Measurements from ENCODE around the gene AHRR.
"Not testable (repeated sequence)": the region's sequence is repeated elsewhere in the genome, so short reads cannot be mapped to it uniquely, and the experiment has no call there.

Gene AHRR

DNA sequence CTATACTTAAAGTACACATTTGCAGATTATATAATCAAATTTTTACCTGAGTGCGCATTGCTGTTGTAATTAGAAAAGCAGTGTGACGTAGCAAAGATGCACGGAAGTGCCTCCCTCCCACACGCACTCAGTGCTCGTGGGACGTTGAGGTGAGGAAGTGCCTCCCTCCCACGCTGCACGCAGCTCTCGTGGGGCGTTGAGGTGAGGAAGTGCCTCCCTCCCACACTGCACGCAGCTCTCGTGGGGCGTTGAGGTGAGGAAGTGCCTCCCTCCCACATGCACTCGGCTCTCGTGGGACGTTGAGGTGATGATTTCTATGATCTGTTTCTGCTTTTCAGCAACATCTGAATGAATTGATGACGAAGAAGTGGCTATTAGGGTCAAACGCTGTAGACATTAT is 142.4 kb downstream of the AHRR start:
- peak overlapping the region; percentile 91 for H3K27ac Mint-ChIP-seq
- ATAC-seq = peak; percentile 79
- no peaks in the 10 kb centered on the region for H3K9me3 Mint-ChIP-seq
- H3K4me1 Mint-ChIP-seq = peaks cover 43% of the 10 kb centered on the region
- peak overlapping the region; percentile 23 for H3K4me3 Mint-ChIP-seq
- peaks cover 59% of the 10 kb centered on the region for H3K36me3 Mint-ChIP-seq
- no peak for DNase-seq (ENCODE audit: low spot score in 2 of 2)

DNA sequence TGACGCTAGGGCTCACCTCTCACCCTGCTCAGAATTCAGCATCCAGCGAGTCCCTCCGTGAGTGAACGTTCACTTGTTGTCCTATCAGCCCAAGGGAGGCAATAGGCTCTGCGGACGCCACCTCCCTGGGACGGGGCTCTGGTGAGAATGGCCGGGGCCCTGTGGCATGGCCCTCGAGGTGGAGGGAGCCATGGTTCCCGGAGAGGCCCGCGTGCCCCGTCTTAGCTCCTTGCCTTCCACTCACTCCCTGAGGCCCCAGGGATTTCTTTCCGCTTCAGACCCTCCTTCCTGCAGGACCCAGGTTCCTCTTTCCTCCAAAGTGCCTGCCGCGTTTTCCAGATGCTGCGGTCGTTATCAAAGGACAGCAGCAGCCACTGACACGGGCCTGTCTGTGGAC is 142.9 kb downstream of the AHRR start:
- ATAC-seq = peak; percentile 4
- DNase-seq (ENCODE audit: low spot score in 2 of 2) = no peak
- Mint-ChIP-seq H3K9me3 (no peaks in the 10 kb centered on the region), H3K27ac (peak overlapping the region; percentile 91), H3K36me3 (peaks cover 59% of the 10 kb centered on the region), H3K4me3 (peak overlapping the region; percentile 23), H3K4me1 (peaks cover 41% of the 10 kb centered on the region)

DNA sequence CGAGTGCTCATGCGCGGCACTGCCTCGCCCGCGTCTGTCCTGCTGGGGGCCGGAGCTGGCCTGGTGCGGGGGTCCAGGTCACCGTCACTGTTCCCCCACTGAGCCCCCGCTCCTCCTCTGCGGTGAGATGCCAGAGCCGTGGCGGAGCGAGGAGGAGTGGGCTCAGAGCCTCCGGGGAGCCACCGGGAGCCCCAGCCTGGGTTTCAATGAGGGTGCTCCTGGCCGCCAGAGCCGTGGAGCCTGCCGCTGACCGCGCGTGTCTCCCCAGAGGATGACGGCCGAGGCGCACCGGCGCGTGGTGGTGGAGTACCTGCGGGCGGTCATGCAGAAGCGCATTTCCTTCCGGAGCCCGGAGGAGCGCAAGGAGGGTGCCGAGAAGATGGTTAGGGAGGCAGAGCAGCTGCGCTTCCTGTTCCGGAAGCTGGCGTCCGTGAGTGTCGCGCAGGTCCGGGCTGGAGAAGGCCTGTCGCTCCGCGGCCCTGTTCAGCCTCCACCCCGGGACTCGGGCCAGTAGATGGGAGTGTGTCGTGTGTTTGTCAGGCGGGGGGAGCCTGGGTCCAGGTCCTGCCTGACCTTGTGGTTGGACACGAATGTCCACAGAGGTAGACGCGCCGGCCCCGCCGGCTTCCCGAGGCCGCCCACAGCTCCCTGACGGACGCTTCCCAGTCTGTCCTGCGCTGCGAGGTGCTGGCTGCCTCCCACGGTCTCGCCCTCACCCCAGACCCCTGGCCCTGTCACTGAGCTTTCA is 143.5 kb downstream of the AHRR start:
- Mint-ChIP-seq H3K9me3 (no peaks in the 10 kb centered on the region), H3K4me3 (no peak overlapping the region), H3K36me3 (peaks cover 59% of the 10 kb centered on the region), H3K27ac (peak overlapping the region; percentile 70), H3K4me1 (peaks cover 36% of the 10 kb centered on the region)
- ATAC-seq (no peak), DNase-seq (ENCODE audit: low spot score in 2 of 2) (no peak)

DNA sequence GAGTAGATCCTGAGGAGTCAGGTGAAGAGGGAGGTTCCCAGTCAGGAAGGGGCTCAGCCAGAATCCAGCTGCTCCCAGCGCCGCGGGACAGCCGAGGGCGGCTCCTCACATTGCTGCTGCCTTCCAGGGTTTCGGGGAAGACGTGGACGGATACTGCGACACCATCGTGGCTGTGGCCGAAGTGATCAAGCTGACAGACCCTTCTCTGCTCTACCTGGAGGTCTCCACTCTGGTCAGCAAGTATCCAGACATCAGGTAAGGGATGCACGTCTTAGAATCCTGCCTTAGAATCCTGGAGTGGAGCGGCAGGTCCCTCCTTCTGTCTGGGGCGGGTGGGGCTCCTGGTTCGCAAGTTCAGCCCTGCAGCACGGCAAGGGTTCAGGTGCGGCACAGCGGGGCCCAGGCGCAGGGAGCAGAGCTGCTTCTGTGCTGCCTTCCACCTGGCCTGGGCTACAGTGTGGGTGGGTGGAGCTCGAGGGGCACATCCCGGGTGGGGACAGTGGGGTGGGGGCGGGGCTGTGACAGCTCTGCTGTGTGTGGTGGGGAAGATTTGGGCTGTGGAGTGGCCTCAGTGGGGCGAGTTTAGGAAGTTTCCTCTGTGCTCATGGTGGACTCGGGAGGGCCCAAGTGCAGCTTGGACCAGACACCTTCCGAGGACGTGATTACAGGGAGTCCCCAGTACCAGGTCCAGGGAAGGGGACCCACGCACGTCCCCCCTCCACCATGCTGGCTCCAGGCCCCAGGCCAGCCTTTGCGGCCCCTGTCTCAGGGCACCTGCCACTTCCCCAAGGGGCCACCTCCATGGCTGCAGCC is 144.3 kb downstream of the AHRR start:
- Mint-ChIP-seq H3K36me3 (peaks cover 59% of the 10 kb centered on the region), H3K4me1 (peaks cover 29% of the 10 kb centered on the region), H3K4me3 (no peak overlapping the region), H3K27ac (peak overlapping the region; percentile 70), H3K9me3 (no peaks in the 10 kb centered on the region)
- ATAC-seq (no peak), DNase-seq (ENCODE audit: low spot score in 2 of 2) (no peak)

DNA sequence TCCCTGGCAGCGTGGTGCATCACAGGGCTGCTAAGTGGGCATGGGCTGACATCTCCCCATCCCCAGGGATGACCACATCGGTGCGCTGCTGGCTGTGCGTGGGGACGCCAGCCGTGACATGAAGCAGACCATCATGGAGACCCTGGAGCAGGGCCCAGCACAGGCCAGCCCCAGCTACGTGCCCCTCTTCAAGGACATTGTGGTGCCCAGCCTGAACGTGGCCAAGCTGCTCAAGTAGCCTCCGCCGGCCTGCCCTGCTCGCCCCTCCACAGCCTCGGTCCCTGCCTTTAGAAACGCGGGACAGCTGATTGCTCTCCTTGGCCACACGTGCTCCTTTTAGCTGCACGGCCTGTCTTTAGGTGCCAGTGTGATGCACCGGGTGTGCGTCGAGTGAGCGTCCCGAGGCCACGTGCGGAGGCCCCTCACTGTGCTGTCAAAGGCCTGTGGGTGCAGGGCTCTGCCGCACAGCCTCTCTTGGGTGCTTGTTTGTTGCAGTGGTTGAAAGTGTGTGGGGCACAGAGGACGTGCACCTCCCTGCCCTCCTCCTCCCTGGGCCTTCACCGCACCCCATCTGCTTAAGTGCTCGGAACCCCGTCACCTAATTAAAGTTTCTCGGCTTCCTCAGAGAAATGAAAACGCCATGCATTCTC is 145.3 kb downstream of the AHRR start:
- peaks cover 38% of the 10 kb centered on the region for H3K4me1 Mint-ChIP-seq
- ATAC-seq (no peak), DNase-seq (ENCODE audit: low spot score in 2 of 2) (no peak)
- H3K9me3 Mint-ChIP-seq = no peaks in the 10 kb centered on the region
- H3K27ac Mint-ChIP-seq = peak overlapping the region; percentile 45
- peaks cover 59% of the 10 kb centered on the region for H3K36me3 Mint-ChIP-seq
- H3K4me3 Mint-ChIP-seq = no peak overlapping the region

DNA sequence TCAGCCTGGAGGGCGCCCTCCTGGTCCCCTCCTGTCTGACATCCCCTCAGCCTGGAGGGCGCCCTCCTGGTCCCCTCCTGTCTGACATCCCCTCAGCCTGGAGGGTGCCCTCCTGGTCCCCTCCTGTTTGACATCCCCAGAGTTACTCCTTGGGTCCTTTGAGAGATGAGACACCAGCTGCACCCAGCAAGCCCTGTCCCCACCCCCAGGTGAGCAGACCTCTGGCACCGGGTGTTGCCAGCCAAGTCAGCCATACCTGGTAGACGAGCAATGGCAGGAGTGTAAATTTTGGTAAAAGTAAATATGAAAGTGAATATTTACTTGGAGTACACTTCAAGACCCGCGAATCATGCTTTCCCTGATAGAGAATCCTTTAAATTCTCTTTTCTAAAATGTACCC is 146.9 kb downstream of the AHRR start:
- Mint-ChIP-seq H3K4me1 (peaks cover 29% of the 10 kb centered on the region), H3K4me3 (no peak overlapping the region), H3K9me3 (no peaks in the 10 kb centered on the region), H3K27ac (no peak overlapping the region), H3K36me3 (peaks cover 46% of the 10 kb centered on the region)
- DNase-seq (ENCODE audit: low spot score in 2 of 2) (no peak), ATAC-seq (no peak)

DNA sequence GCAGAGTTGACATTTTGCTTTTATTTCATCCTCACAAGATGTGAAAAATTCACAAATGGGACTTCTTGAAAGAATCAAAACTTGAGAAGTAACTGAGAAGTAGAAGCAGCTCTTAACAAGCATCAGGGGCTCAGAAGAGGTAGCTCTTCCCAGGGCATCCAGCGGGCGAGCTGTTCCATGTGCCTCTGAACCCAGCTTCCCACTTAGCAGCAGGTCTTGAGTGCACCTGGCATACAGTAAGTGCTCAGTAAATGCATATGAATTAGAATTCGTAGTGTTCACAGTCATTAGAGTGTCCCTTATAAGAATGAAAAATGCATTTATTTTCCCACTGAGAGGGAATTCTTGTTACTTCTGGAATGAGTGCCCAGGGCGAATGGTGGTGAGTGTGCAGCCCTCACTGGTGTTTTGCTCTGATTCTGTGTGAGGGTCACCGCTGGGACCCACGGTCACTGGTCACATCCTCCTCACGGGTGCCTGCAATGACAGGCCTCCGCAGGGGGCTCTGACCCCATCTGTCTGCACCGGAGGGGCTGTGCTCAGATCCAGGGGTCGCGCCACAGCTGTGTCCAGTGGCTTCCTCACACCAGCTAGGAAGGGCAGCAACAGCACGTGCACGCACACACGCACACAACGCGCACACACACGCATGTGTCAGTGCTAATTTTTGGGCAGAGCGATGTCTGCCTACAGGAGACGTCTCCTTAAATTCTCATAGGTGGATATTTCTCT is 148.4 kb downstream of the AHRR start:
- no peak overlapping the region for H3K27ac Mint-ChIP-seq
- H3K4me3 Mint-ChIP-seq = no peak overlapping the region
- peaks cover 41% of the 10 kb centered on the region for H3K36me3 Mint-ChIP-seq
- ATAC-seq = no peak
- peaks cover 24% of the 10 kb centered on the region for H3K4me1 Mint-ChIP-seq
- H3K9me3 Mint-ChIP-seq = no peaks in the 10 kb centered on the region
- DNase-seq (ENCODE audit: low spot score in 2 of 2) = no peak

DNA sequence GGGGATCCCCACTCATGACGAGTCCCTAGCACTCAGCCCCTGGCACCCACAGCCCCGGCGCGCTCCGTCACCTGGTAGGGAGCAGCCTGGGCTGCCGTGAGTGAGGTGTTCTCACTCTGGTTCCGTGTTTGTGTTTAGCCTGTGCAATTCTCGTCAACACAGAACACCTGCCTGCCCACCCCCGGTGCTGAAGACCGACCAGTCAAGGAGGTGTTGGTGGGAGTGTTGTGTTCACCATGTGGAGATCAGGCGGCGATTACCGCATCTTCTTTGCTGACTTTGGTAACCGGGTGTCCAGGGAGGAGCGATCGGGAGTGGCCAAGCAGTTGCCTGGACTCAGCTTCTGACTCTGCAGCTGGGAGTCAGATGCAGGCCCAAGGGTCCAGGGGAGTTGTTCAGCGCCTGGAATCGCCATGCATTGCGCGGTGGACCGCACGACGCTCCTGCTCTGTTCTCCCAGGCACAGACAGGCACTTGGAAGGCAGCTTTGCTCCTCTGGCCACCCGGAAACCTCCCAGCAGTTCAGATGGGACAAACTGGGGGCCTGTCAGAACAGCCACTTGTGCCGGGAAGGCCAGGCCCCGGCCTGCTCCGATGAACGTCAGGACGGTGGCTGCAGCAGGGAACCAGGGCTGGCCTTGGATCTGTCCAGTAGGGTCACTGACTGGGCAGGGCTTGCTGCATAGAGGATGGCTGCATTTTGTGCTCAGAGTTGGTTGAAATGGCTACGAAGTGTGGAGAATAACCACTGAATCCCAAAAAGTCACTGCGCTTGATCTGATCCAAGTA is 149.6 kb downstream of the AHRR start:
- no peak for ATAC-seq
- Mint-ChIP-seq H3K36me3 (peaks cover 47% of the 10 kb centered on the region), H3K4me3 (peak overlapping the region; percentile 93), H3K9me3 (no peaks in the 10 kb centered on the region), H3K27ac (peak overlapping the region; percentile 85), H3K4me1 (peaks cover 28% of the 10 kb centered on the region)
- no peak for DNase-seq (ENCODE audit: low spot score in 2 of 2)

DNA sequence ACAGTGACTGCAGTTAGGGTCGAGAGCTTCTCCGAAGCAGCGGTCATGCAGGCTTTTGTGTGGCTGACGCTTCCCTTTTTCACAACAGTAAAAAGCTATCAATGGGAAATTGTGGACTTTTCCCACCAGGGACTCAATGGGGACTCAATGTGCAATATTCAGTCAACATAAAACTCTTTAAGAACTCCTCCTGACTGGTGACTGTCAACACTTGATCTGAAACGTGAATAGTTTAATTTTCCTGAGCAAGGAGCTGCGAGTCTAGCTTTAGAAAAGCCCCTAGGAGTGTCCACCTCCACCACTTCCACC is 150.2 kb downstream of the AHRR start:
- peak overlapping the region; percentile 85 for H3K27ac Mint-ChIP-seq
- DNase-seq (ENCODE audit: low spot score in 2 of 2) (no peak), ATAC-seq (no peak)
- peak overlapping the region; percentile 93 for H3K4me3 Mint-ChIP-seq
- no peaks in the 10 kb centered on the region for H3K9me3 Mint-ChIP-seq
- peaks cover 47% of the 10 kb centered on the region for H3K36me3 Mint-ChIP-seq
- H3K4me1 Mint-ChIP-seq = peaks cover 28% of the 10 kb centered on the region

DNA sequence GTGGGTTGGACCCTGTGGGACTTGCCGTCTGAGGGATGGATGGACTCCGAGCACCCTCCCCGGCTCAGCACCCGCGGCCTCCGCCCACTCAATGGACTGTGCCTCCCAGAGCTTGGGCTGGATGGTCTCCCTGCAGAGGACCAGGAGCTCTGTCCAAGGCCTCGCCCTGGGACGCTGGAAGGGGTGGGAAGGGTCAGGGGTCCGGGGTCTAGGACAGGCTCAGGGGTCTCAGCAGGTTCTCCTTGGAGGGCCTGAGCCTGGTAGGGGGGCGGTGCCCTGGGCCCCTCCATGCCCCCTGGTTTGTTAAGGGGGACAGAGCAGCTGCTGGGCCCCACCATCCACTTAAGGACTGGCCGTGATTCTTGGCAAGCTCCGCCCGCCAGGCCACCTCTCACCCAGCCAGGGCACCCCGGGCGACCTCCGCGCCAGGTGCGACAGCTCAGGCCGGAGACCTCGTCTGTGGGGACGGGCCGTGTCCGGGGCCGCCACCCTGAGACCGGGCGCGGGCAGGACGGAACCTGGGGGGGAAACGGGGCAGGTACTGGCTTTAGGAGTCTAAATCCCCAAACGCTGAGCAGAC is 150.7 kb downstream of the AHRR start:
- H3K36me3 Mint-ChIP-seq = peaks cover 47% of the 10 kb centered on the region
- H3K4me3 Mint-ChIP-seq = peak overlapping the region; percentile 93
- no peaks in the 10 kb centered on the region for H3K9me3 Mint-ChIP-seq
- ATAC-seq = peak; percentile 12
- H3K4me1 Mint-ChIP-seq = peaks cover 28% of the 10 kb centered on the region
- no peak for DNase-seq (ENCODE audit: low spot score in 2 of 2)
- H3K27ac Mint-ChIP-seq = peak overlapping the region; percentile 85

DNA sequence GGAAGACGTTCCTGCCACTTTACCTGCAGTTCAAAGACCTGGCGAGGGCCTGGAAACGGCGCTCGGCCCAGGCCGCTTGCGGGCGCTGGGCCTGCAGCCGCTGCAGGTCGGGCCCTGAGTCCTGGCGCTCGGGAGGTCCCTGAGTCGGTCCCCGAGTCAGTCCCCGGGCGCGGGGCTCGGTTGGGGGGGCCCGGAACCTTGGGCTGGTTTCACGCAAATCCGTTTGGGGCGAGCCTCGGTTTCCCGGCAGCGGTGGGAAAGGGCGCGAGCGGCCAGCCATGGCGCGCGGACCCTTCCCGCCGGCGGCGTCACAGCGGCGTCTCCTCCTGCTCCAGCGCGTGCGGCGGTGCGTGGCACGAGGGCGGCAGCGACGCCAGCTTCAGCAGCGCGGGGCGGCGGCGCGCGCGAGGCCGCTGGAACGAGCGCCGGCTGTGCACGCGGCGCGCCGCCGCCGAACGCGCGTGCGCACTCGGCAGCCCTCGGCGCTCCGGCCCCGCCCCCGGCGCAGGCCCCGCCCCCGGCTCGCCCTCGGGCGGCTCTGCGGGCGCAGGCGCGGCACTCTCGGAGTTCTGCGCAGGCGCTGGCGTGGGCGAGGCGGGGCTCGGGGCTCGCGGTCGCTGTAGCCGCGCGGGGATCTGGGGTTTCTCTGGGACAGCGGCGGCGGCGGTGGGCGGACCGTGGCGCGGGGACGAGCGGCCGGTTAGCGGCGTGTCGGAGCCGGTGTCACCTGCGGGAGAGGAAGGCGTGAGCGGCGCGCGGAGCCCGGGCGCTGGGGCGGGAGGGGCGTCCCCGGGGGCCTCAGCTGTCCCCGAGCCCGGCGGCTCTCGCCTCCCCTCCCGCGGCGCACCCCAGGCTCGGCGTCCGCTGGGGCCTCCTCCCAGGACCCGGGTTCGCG is 151.4 kb downstream of the AHRR start:
- H3K36me3 Mint-ChIP-seq = peaks cover 47% of the 10 kb centered on the region
- H3K4me3 Mint-ChIP-seq = peak overlapping the region; percentile 93
- DNase-seq (ENCODE audit: low spot score in 2 of 2) (peak; percentile 91 to 94), ATAC-seq (peak; percentile 87)
- H3K9me3 Mint-ChIP-seq = no peaks in the 10 kb centered on the region
- H3K4me1 Mint-ChIP-seq = peaks cover 33% of the 10 kb centered on the region
- peak overlapping the region; percentile 85 for H3K27ac Mint-ChIP-seq

DNA sequence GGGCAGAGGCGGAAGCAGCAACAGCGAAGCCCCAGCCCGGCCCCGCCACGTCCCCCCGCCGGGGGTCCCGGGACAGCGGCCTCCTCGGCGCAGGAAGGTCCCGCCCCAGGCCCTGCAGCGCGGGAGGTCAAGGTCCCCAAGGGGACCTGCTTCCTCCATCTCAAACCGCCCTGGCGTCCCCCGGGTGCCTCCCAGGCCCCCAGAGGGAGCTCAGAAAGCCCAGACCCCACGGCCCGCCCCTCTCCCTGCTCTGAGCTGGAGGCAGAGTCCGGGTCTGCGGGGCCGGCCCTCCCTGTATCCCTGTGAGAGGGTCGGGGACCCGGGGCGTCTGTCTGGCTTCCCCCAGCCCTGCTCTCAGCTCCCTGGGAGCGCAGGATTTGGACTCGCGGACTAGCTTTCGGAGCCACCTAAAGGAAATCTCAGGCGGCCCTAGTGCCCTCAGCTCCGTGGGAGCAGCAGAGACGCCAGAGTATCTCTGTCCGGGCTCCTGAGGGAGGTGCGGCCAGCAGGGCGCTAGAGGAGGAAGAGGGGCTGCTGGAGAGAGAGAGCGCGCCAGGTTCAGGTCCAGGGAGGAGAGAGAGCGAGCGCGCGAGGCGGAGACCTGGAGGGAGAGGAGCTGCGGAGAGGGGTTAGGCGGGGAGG is 152.2 kb downstream of the AHRR start:
- peak overlapping the region; percentile 87 for H3K27ac Mint-ChIP-seq
- H3K9me3 Mint-ChIP-seq = no peaks in the 10 kb centered on the region
- peaks cover 47% of the 10 kb centered on the region for H3K36me3 Mint-ChIP-seq
- peak; percentile 12 for ATAC-seq
- H3K4me1 Mint-ChIP-seq = peaks cover 33% of the 10 kb centered on the region
- peak overlapping the region; percentile 93 for H3K4me3 Mint-ChIP-seq
- DNase-seq (ENCODE audit: low spot score in 2 of 2) = peak; percentile 31 to 76

DNA sequence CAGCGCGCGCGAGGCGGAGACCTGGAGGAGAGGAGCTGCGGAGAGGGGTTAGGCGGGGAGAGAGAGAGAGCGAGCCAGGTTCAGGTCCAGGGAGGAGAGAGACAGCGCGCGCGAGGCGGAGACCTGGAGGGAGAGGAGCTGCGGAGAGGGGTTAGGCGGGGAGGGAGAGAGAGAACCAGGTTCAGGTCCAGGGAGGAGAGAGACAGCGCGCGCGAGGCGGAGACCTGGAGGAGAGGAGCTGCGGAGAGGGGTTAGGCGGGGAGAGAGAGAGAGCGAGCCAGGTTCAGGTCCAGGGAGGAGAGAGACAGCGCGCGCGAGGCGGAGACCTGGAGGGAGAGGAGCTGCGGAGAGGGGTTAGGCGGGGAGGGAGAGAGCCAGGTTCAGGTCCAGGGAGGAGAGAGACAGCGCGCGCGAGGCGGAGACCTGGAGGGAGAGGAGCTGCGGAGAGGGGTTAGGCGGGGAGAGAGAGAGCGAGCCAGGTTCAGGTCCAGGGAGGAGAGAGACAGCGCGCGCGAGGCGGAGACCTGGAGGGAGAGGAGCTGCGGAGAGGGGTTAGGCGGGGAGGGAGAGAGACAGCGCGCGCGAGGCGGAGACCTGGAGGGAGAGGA is 152.8 kb downstream of the AHRR start:
- Mint-ChIP-seq H3K36me3 (peaks cover 41% of the 10 kb centered on the region), H3K27ac (peak overlapping the region; percentile 87), H3K4me1 (peaks cover 31% of the 10 kb centered on the region), H3K4me3 (peak overlapping the region; percentile 93)
- DNase-seq (ENCODE audit: low spot score in 2 of 2); ATAC-seq; H3K9me3 Mint-ChIP-seq: not testable (repeated sequence)

Data from stimulated activated effector memory CD8-positive, alpha-beta T cell treated with anti-CD3 and anti-CD28 coated beads, Interleukin-12 subunit alpha, Interleukin-12 subunit beta, amount 100 ng/mL, for 72 hours (primary cell).